GM18517 (cell line): ENCODE data around the gene CHD9.
"Not testable (repeated sequence)": the region's sequence is repeated elsewhere in the genome, so short reads cannot be mapped to it uniquely, and the experiment has no call there.

ENCODE experiments used
- ATAC-seq: cut with Tn5 transposase; IDR thresholded peaks from one replicate; pipeline ENCODE4 v1.9.1; 2021; ENCODE audit warnings: mild to moderate bottlenecking, moderate library complexity; ENCODE audit not compliant: unreplicated experiment

The CHD9 gene, protein sequence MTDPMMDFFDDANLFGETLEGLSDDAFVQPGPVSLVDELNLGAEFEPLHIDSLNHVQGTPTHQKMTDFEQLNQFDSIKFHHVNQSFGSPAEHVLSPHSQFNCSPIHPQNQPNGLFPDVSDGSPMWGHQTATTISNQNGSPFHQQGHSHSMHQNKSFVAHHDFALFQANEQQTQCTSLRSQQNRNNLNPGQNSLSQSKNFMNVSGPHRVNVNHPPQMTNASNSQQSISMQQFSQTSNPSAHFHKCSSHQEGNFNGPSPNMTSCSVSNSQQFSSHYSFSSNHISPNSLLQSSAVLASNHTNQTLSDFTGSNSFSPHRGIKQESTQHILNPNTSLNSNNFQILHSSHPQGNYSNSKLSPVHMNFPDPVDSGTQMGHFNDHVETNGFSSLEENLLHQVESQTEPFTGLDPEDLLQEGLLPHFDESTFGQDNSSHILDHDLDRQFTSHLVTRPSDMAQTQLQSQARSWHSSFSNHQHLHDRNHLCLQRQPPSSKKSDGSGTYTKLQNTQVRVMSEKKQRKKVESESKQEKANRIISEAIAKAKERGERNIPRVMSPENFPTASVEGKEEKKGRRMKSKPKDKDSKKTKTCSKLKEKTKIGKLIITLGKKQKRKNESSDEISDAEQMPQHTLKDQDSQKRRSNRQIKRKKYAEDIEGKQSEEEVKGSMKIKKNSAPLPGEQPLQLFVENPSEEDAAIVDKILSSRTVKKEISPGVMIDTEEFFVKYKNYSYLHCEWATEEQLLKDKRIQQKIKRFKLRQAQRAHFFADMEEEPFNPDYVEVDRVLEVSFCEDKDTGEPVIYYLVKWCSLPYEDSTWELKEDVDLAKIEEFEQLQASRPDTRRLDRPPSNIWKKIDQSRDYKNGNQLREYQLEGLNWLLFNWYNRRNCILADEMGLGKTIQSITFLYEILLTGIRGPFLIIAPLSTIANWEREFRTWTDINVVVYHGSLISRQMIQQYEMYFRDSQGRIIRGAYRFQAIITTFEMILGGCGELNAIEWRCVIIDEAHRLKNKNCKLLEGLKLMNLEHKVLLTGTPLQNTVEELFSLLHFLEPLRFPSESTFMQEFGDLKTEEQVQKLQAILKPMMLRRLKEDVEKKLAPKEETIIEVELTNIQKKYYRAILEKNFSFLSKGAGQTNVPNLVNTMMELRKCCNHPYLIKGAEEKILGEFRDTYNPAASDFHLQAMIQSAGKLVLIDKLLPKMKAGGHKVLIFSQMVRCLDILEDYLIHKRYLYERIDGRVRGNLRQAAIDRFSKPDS (N-terminal part only)

GRCh38 chr16:53054670-53055485 is at the start of gene CHD9:
Gene CHD9 (plus strand): TSS chr16:53054991. CDS start chr16:53156090, 101,099 bp downstream.
- peak; percentile 67 for ATAC-seq

- ATAC-seq, result no peak
Observed at GRCh38 chr16:53007095-53007494, 47.7 kb upstream of the CHD9 start.

- no peak for ATAC-seq
Observed at GRCh38 chr16:53014287-53014686, 40.5 kb upstream of the CHD9 start.

- ATAC-seq, result no peak
Observed at GRCh38 chr16:53018834-53019416, 35.9 kb upstream of the CHD9 start.

DNA sequence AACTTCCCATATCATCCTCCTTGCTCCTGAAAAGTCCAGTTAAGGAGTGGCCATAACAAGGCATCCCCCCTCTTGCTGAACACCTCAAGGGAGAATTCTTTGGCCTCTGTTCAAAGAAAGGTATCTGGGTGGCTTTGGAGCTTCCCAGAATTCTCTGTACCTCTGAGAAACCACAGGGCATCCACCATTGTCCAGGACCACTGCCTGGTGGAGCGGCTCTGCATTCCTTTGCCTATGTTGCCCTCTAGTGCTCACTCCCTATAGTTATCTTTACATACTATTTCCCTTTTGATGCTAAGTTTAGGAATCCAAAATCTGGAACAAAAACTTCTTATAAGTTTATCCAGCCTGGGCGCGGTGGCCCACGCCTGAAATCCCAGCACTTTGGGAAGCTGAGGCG is 32.4 kb upstream of the CHD9 start:
- no peak for ATAC-seq

GRCh38 chr16:53024045-53024444 is 30.7 kb upstream of the CHD9 start:
- ATAC-seq, result no peak

GRCh38 chr16:53029971-53030370 is 24.8 kb upstream of the CHD9 start:
- no peak for ATAC-seq

GRCh38 chr16:53031323-53031942 is 23.4 kb upstream of the CHD9 start:
- no peak for ATAC-seq

- ATAC-seq, result no peak
Observed at GRCh38 chr16:53034306-53034705, 20.5 kb upstream of the CHD9 start.

GRCh38 chr16:53035176-53035942 is 19.4 kb upstream of the CHD9 start:
- ATAC-seq, result no peak

- ATAC-seq, result no peak
Observed at GRCh38 chr16:53036066-53036465, 18.7 kb upstream of the CHD9 start.

- not testable (repeated sequence) for ATAC-seq
Observed at GRCh38 chr16:53036711-53037110, 18.1 kb upstream of the CHD9 start.

DNA sequence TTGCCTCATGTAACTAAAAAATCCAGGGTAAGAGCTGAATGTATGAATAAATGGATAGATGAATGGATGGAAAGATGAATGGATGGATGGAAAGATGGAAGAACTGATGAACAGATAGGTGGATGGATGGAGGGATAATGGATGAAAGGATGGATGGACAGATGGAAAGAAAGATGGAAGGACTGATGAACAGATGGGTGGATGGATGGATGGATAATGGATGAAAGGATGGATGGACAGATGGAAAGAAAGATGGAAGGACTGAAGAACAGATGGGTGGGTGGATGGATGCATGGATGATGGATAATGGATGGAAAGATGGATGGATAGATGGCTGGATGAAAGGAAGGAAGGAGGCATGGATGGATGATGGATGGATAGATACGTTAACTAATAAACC is 14.0 kb upstream of the CHD9 start:
- no peak for ATAC-seq

DNA sequence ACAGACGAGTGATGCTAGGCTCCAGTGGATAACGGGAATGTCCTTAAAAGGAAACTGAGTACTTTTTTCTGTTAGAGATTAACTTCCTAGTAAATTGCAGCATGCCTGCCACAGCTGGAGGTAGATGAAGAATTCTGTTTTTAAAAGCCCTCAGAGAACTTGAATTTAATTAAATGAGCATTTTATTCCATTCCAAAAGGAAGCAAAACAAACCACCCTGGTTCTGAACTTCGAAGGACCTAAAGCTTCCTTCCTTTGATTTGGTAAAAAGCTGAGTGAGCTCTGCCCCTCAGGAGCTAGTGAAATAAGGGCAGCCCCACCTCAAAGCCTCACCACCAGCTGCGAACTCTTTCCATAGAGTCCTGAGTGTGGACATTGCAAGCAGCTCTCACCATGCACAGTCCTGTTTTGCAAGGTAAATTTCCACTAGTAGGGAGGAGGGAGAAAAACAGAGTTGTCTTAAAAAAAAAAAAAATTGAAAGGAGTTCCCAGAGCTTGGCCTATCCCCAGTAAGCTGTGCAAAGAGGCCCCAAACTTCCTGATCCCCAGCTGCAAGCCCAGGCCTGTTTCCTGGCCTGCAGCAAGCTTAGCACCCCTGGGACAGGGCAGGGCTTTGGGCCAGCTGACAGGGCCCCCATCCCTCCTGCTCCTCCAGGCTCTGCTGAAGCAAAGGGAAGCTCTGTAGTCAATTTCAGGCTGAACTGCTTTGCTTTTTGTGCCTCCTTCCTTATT is 13.3 kb upstream of the CHD9 start:
- no peak for ATAC-seq

GRCh38 chr16:53042235-53042701 is 12.5 kb upstream of the CHD9 start:
- ATAC-seq, result no peak

DNA sequence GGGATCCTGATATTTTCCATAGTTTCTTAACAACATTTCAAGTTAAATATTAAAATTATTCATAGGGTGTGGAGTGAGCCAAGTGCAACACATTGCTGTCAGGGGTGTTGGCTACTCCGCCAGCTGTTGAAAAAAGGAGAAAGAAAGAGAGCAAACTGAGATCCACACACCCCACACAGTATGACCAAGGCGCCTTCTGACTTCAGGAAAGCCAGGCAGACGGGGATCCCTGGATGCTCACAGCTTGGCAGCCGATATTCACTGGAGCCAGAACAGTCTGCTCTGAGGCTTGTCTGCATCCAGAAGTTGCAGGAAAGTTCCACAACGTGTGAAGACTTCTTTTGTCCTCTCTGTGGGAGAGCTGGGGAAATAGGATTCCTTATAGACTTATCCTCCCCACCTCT is 11.4 kb upstream of the CHD9 start:
- no peak for ATAC-seq

GRCh38 chr16:53043986-53044601 is 10.7 kb upstream of the CHD9 start:
- ATAC-seq, result no peak
